GM18498 (cell line): ENCODE data around the gene SLC38A10.

Experiments used
- ATAC-seq: cut with Tn5 transposase; IDR thresholded peaks from one replicate; pipeline ENCODE4 v1.9.1; 2021; ENCODE audit warnings: mild to moderate bottlenecking, moderate library complexity; ENCODE audit not compliant: unreplicated experiment

The SLC38A10 gene

GRCh38 chr17:81258292-81258691 is 36.8 kb downstream of the SLC38A10 start:
- ATAC-seq: no peak

GRCh38 chr17:81257533-81257932 is 37.6 kb downstream of the SLC38A10 start:
- no peak for ATAC-seq

GRCh38 chr17:81256616-81257015 is 38.5 kb downstream of the SLC38A10 start:
- ATAC-seq: no peak

GRCh38 chr17:81254955-81255717 is 40.0 kb downstream of the SLC38A10 start:
- no peak for ATAC-seq

GRCh38 chr17:81253358-81254131 is 41.6 kb downstream of the SLC38A10 start:
- ATAC-seq: no peak

- no peak for ATAC-seq
These were observed 42.1 kb downstream of the SLC38A10 start for GRCh38 chr17:81252987-81253329.

- ATAC-seq: no peak
These were observed 42.7 kb downstream of the SLC38A10 start for GRCh38 chr17:81252326-81252986.

GRCh38 chr17:81251709-81252301 is 43.3 kb downstream of the SLC38A10 start:
- ATAC-seq: no peak

- ATAC-seq: no peak
These were observed 43.9 kb downstream of the SLC38A10 start for GRCh38 chr17:81251094-81251708.

- ATAC-seq: no peak
These were observed 44.6 kb downstream of the SLC38A10 start for GRCh38 chr17:81250286-81251093.

GRCh38 chr17:81249223-81250040 is 45.7 kb downstream of the SLC38A10 start:
- no peak for ATAC-seq

- ATAC-seq: no peak
These were observed 46.5 kb downstream of the SLC38A10 start for GRCh38 chr17:81248649-81249048.

GRCh38 chr17:81247339-81247990 is 47.6 kb downstream of the SLC38A10 start:
- ATAC-seq: no peak

- no peak for ATAC-seq
These were observed 48.3 kb downstream of the SLC38A10 start for GRCh38 chr17:81246679-81247338.

GRCh38 chr17:81246343-81246670 is 48.8 kb downstream of the SLC38A10 start:
- ATAC-seq: no peak

- ATAC-seq: no peak
These were observed 49.3 kb downstream of the SLC38A10 start for GRCh38 chr17:81245665-81246342.

- ATAC-seq: no peak
These were observed 50.0 kb downstream of the SLC38A10 start for GRCh38 chr17:81245024-81245664.
